ENCODE results near the gene PCSK1. TPM values are rescaled to one million over a fixed set of nuclear protein-coding genes. Genes with fewer than 3 reads are reported as not detected.

PCSK1 gene
- polyA plus RNA-seq, 1 experiment = not detected

DNA sequence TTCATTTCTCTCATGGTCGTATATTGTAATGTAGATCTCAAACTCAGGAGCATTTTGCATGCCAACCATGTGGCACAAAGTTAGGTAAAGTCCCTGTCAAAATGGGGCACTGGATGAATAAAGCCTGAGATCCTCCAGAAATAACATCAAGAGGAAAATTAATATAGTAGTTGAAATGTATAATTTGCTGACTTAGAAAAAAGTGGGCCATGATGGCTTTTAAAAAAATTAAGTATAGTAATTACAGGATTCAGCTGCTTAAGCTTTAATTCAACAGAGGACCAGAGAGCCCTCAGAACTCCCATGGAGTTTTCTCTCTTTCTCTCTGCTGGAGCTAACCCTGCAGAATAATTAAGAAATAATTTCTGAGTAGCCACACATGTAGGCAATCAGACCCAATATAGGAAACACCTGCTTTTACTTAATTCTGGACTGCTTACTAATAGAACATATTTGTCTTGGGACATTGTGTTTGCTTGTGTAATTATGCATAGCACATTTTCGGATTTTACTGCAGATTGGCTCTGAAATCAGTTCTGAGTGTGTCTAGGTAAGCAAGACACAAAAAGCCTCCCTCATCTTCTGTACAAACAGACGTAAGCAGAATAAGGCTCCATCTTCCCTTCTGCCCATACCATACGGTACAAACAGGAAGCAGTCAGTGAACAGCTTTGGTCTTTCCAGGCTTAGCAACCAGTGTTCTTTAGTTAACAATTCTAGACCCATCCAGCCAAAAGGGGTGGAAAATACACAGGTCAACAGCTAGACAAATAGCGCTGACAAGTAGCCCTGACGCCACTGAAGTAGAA is 26.5 kb upstream of the PCSK1 start:
- Histone ChIP-seq H3K4me3 (ENCODE audit: low read depth, low read length) (no peak overlapping the region), H3K27me3 (ENCODE audit: control insufficient read depth, insufficient read depth, low read length) (no peaks in the 10 kb centered on the region), H3K9me3 (ENCODE audit: control insufficient read depth, insufficient read depth, low read length) (no peaks in the 10 kb centered on the region), H3K27ac (ENCODE audit: low read depth, low read length) (no peak overlapping the region)
- ChIA-PET CTCF (interaction anchor here (1.8 kb wide), 1 partner anchor 143 kb away, joined by 5 read pairs; no protein-coding TSS in a partner anchor), POLR2A (no interaction called here)
- no peak for DNase-seq (ENCODE audit: low read depth, low spot score)
- TF ChIP-seq, protein P1, sequence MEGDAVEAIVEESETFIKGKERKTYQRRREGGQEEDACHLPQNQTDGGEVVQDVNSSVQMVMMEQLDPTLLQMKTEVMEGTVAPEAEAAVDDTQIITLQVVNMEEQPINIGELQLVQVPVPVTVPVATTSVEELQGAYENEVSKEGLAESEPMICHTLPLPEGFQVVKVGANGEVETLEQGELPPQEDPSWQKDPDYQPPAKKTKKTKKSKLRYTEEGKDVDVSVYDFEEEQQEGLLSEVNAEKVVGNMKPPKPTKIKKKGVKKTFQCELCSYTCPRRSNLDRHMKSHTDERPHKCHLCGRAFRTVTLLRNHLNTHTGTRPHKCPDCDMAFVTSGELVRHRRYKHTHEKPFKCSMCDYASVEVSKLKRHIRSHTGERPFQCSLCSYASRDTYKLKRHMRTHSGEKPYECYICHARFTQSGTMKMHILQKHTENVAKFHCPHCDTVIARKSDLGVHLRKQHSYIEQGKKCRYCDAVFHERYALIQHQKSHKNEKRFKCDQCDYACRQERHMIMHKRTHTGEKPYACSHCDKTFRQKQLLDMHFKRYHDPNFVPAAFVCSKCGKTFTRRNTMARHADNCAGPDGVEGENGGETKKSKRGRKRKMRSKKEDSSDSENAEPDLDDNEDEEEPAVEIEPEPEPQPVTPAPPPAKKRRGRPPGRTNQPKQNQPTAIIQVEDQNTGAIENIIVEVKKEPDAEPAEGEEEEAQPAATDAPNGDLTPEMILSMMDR (IDR thresholded peaks at IDR 0.05; ENCODE audit: low read depth, low read length) = no peak

DNA sequence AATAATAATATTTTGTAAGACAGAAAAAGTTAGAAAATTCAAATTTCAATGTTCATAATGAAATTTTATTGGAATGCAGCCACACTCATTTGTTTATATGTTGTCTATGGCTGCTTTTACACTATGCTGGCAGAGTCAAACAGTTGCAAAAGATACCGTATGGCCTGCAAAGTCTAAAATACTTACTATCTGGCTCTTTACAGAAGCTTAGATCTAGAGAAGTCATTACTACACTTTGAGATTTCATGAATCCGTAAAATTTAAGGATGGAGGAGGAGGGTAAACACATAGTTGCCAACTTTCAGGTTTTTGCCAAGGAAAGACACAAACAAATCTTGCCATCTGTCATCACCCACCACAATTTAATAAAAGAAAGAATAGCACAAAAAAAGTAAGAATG is 25.1 kb upstream of the PCSK1 start:
- ChIA-PET CTCF (no interaction called here), POLR2A (no interaction called here)
- Histone ChIP-seq H3K9me3 (ENCODE audit: control insufficient read depth, insufficient read depth, low read length) (no peaks in the 10 kb centered on the region), H3K27ac (ENCODE audit: low read depth, low read length) (no peak overlapping the region), H3K4me3 (ENCODE audit: low read depth, low read length) (no peak overlapping the region), H3K27me3 (ENCODE audit: control insufficient read depth, insufficient read depth, low read length) (no peaks in the 10 kb centered on the region)
- DNase-seq (ENCODE audit: low read depth, low spot score) = no peak
- TF ChIP-seq, protein P1 (IDR thresholded peaks at IDR 0.05; ENCODE audit: low read depth, low read length) = no peak

DNA sequence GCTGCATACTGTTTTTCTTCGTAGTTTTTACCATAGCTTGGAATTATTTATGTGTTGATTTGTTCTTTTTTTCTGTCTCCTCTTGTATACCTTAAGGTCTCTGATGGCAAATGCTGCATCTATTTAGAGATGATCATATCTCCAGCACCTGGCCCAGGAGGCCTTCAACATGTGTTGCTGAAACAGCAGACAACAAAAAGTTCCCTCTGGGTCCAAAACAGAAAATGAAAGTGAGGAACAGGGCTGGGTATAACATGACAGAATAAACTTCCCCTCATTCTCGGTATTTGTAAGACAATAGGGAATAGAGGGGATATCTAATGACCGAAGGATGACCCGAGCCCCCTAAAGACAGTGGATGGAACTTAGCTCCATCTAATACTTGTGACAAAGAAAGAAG is 22.7 kb upstream of the PCSK1 start:
- no peaks in the 10 kb centered on the region for H3K9me3 ChIP-seq (ENCODE audit: control insufficient read depth, insufficient read depth, low read length)
- H3K27me3 ChIP-seq (ENCODE audit: control insufficient read depth, insufficient read depth, low read length) = no peaks in the 10 kb centered on the region
- CTCF ChIA-PET = interaction anchor here (1.0 kb wide), 2 partner anchors 22 to 146 kb away, joined by 3 to 4 read pairs; no protein-coding TSS in a partner anchor
- no peak overlapping the region for H3K27ac ChIP-seq (ENCODE audit: low read depth, low read length)
- TF ChIP-seq, protein P1 (IDR thresholded peaks at IDR 0.05; ENCODE audit: low read depth, low read length) = no peak
- DNase-seq (ENCODE audit: low read depth, low spot score) = no peak
- POLR2A ChIA-PET = no interaction called here
- no peak overlapping the region for H3K4me3 ChIP-seq (ENCODE audit: low read depth, low read length)

DNA sequence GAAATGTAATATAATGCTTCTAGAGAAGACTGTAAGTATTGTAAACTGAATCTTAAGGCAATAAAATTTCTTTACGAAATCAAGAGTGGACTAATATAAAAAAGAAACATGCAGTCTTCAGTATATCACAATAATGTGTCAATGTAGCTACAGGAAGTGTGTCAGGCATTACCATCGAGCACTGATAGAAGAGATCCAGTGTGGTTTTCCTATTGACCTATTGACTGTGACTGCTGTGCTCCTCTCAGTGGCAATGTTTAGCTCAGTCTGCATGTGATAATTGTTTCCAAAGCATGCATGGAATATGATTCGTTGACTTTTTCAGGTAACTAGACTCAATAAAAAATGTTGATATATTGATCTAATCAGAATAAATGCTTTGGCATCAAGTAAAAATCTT is 20.3 kb upstream of the PCSK1 start:
- ChIA-PET CTCF (interaction anchor here (0.6 to 1.5 kb wide), 3 partner anchors 36 to 148 kb away, joined by 3 to 4 read pairs (median 4); no protein-coding TSS in a partner anchor), POLR2A (interaction anchor here (0.8 kb wide), 1 partner anchor 63 kb away, joined by 9 read pairs; no protein-coding TSS in a partner anchor)
- TF ChIP-seq, protein P1 (IDR thresholded peaks at IDR 0.05; ENCODE audit: low read depth, low read length) = no peak
- Histone ChIP-seq H3K27me3 (ENCODE audit: control insufficient read depth, insufficient read depth, low read length) (peaks cover 2% of the 10 kb centered on the region), H3K4me3 (ENCODE audit: low read depth, low read length) (no peak overlapping the region), H3K9me3 (ENCODE audit: control insufficient read depth, insufficient read depth, low read length) (no peaks in the 10 kb centered on the region), H3K27ac (ENCODE audit: low read depth, low read length) (no peak overlapping the region)
- DNase-seq (ENCODE audit: low read depth, low spot score) = no peak

DNA sequence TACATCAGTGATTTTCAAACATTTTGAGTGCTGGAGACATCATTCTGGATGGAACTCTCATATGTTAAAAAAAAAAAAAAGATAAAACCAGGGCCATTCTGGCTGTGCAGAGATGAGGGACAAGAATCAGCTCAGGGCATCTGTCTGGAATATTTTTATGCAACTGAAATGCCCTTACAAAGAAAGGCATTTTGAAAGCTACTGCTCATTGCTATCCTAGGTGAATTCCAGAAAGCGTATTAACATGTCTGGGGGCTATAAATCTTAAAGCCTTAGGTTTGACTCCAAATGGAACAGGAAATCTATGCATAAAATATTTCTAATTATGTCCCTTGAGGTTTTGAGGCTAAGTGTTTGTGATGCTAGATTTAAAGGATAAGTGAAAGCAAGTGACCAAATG is 14.9 kb upstream of the PCSK1 start:
- TF ChIP-seq, protein P1 (IDR thresholded peaks at IDR 0.05; ENCODE audit: low read depth, low read length) = no peak
- Histone ChIP-seq H3K27ac (ENCODE audit: low read depth, low read length) (no peak overlapping the region), H3K9me3 (ENCODE audit: control insufficient read depth, insufficient read depth, low read length) (no peaks in the 10 kb centered on the region), H3K4me3 (ENCODE audit: low read depth, low read length) (no peak overlapping the region), H3K27me3 (ENCODE audit: control insufficient read depth, insufficient read depth, low read length) (peaks cover 4% of the 10 kb centered on the region)
- POLR2A ChIA-PET = no interaction called here
- CTCF ChIA-PET = interaction anchor here (0.7 kb wide), 1 partner anchor 89 kb away, joined by 4 read pairs; no protein-coding TSS in a partner anchor
- DNase-seq (ENCODE audit: low read depth, low spot score) = no peak
